OCI-LY7 (cell line): Measurements from ENCODE around the gene NINL. TPM values are rescaled to one million over a fixed set of nuclear protein-coding genes. Genes with fewer than 3 reads are reported as not detected.

Experiments
- BruUV-seq: library from RNA; stranded (reverse); fragments of 400-500 nt; replicated peaks from 2 replicates; lab custom pipeline; 2021; lab: Mats Ljungman, UMichigan
- CTCF ChIA-PET: fragments of 300-600 bp; sonication (Branson Sonifier 250); formaldehyde crosslinking; loops from one replicate; lab custom pipeline; 2022; ENCODE audit warnings: antibody characterized with exemption; ENCODE audit not compliant: unreplicated experiment; lab: Charles Lee
- POLR2A ChIA-PET: fragments of 300-600 bp; sonication (Branson Sonifier 250); formaldehyde crosslinking; loops from one replicate; lab custom pipeline; 2022; ENCODE audit warnings: antibody characterized with exemption; lab: Charles Lee
- DNase-seq: peaks from one replicate; pipeline ENCODE4 v3.0.0-alpha.2; 2015; ENCODE audit warnings: low spot score
- H2AFZ ChIP-seq: fragments of 200-600 bp; sonication (generic), shearing (Covaris generic); 2 replicates; pipeline ENCODE4 v1.6.1; 2014; ENCODE audit warnings: mild to moderate bottlenecking, antibody characterized with exemption, low read length, moderate library complexity
- H3K27ac ChIP-seq: fragments of 200-600 bp; sonication (generic); 2 replicates; pipeline ENCODE4 v1.5.1; 2014; ENCODE audit warnings: mixed run types, low read depth, mild to moderate bottlenecking, moderate library complexity, low read length, inconsistent platforms; ENCODE audit not compliant: poor library complexity, severe bottlenecking
- H3K36me3 ChIP-seq: fragments of 200-600 bp; sonication (generic); 2 replicates; pipeline ENCODE4 v1.6.1; 2014; ENCODE audit warnings: mild to moderate bottlenecking, antibody characterized with exemption, low read length, moderate library complexity, mixed read lengths; ENCODE audit not compliant: insufficient read depth
- H3K4me1 ChIP-seq: fragments of 200-600 bp; sonication (generic); 2 replicates; pipeline ENCODE4 v1.5.1; 2014; ENCODE audit warnings: mild to moderate bottlenecking, low read length; ENCODE audit not compliant: insufficient read depth, poor library complexity, severe bottlenecking
- H3K4me2 ChIP-seq: fragments of 200-600 bp; sonication (generic); 2 replicates; pipeline ENCODE4 v1.6.1; 2014; ENCODE audit warnings: mild to moderate bottlenecking, low read length
- H3K4me3 ChIP-seq: fragments of 200-600 bp; sonication (generic); 2 replicates; pipeline ENCODE4 v1.5.1; 2014; ENCODE audit warnings: mild to moderate bottlenecking, low read depth, low read length; ENCODE audit not compliant: poor library complexity, severe bottlenecking
- H3K79me2 ChIP-seq: fragments of 200-600 bp; sonication (generic); 2 replicates; pipeline ENCODE4 v1.6.1; 2016; ENCODE audit warnings: low read depth, mild to moderate bottlenecking, low read length, moderate library complexity, mixed read lengths; ENCODE audit not compliant: insufficient read depth
- H3K9me2 ChIP-seq: fragments of 200-600 bp; sonication (generic); 2 replicates; pipeline ENCODE4 v1.6.1; 2016; ENCODE audit warnings: mild to moderate bottlenecking, low read length, mixed read lengths; ENCODE audit not compliant: insufficient read depth
- H3K9me3 ChIP-seq: fragments of 200-600 bp; sonication (generic); 2 replicates; pipeline ENCODE4 v1.6.1; 2014; ENCODE audit warnings: mild to moderate bottlenecking, mixed run types, low read length, mixed read lengths
- H4K20me1 ChIP-seq: fragments of 200-600 bp; sonication (generic); 2 replicates; pipeline ENCODE4 v1.6.1; 2014; ENCODE audit warnings: mild to moderate bottlenecking, antibody characterized with exemption, low read length, moderate library complexity, mixed read lengths; ENCODE audit not compliant: insufficient read depth
- EZH2phosphoT487 ChIP-seq: fragments of 200-600 bp; sonication (generic); IDR thresholded peaks from 2 replicates; pipeline ENCODE4 v1.6.1; 2018; ENCODE audit warnings: low read depth, borderline replicate concordance, mild to moderate bottlenecking, mixed run types, antibody characterized with exemption, low read length, moderate library complexity, mixed read lengths
- intact Hi-C: fragments of 100-400 bp; cut with micrococcal nuclease; formaldehyde crosslinking; loops from one replicate; pipeline ENCODE4 v1.10.0; 2022; ENCODE audit not compliant: unreplicated experiment
- total RNA-seq, 2 experiments: library from RNA; depleted of rRNA in 1 of 2; stranded (reverse); fragments of >200 nt in 1 of 2; shearing (Covaris generic) in 1 of 2; gene quantifications; 2 replicates each; pipeline ENCODE4 v1.2.3, GENCODE V29; 2014 to 2022
- TF ChIP-seq, protein P1 (sequence below): fragments of 200-600 bp; sonication (generic); conservative IDR thresholded peaks from 2 replicates; pipeline ENCODE4 v1.5.1; 2014; ENCODE audit warnings: mild to moderate bottlenecking, antibody characterized with exemption, low read length, moderate library complexity, mixed read lengths

NINL gene
- total RNA-seq, 2 experiments from 2014 or later = 0.06 to 0.55 TPM

DNA sequence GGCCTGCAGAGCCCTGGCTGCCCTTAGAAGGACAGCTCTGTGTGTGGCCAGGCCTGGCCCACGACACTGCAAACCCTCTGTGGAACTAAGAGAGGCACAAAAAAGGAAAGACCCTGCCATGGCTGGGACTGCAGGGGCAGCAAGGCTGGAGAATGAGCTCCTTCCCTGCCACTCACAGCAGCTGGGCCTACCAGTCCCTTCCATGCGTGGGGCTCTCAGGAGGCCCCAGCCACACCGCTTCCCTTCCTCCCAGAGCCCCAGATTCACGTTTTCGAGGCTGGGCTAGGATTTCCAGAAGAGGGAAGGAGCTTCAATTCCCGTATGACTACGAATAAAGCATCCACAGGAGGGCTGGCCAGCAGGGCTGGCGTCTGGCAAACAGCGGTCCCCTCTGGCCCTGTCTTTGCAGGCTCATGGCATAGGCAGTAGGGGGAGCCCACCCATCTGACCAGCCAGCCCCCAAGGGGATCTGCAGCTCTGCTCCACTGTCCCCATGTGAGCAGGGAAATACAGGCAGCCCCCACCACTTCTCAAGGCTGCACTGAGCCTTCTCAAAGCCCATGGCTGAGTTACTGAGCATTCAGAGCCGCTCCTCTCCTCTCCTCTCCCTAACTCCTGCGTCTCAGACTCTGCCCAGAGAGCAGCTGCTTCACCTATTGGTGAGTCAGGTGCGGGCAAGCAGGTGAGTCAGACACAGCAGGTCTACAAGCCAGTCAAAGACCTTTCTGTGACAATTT lies 53.1 kb downstream of the NINL start:
- ChIA-PET POLR2A (interaction anchor here (0.6 kb wide), 1 partner anchor 93 kb away, joined by 3 read pairs; no protein-coding TSS in a partner anchor), CTCF (interaction anchor here (0.6 kb wide), 2 partner anchors 13 to 647 kb away, joined by 3 to 4 read pairs; no protein-coding TSS in a partner anchor)
- TF ChIP-seq EZH2phosphoT487 = no peak
- TF ChIP-seq, protein P1, sequence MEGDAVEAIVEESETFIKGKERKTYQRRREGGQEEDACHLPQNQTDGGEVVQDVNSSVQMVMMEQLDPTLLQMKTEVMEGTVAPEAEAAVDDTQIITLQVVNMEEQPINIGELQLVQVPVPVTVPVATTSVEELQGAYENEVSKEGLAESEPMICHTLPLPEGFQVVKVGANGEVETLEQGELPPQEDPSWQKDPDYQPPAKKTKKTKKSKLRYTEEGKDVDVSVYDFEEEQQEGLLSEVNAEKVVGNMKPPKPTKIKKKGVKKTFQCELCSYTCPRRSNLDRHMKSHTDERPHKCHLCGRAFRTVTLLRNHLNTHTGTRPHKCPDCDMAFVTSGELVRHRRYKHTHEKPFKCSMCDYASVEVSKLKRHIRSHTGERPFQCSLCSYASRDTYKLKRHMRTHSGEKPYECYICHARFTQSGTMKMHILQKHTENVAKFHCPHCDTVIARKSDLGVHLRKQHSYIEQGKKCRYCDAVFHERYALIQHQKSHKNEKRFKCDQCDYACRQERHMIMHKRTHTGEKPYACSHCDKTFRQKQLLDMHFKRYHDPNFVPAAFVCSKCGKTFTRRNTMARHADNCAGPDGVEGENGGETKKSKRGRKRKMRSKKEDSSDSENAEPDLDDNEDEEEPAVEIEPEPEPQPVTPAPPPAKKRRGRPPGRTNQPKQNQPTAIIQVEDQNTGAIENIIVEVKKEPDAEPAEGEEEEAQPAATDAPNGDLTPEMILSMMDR = no peak
- H2AFZ ChIP-seq = no peak overlapping the region
- H3K4me2 ChIP-seq = no peak overlapping the region
- H3K27ac ChIP-seq = no peak overlapping the region
- H3K4me1 ChIP-seq = no peaks in the 10 kb centered on the region
- H3K36me3 ChIP-seq = no peaks in the 10 kb centered on the region
- no peaks in the 10 kb centered on the region for H3K9me3 ChIP-seq
- intact Hi-C loops = no loop called here
- no peak for DNase-seq
- H3K4me3 ChIP-seq = no peak overlapping the region
- no TSS peak for BruUV-seq
- no peaks in the 10 kb centered on the region for H3K9me2 ChIP-seq
- H3K79me2 ChIP-seq = no peaks in the 10 kb centered on the region
- H4K20me1 ChIP-seq = no peaks in the 10 kb centered on the region

DNA sequence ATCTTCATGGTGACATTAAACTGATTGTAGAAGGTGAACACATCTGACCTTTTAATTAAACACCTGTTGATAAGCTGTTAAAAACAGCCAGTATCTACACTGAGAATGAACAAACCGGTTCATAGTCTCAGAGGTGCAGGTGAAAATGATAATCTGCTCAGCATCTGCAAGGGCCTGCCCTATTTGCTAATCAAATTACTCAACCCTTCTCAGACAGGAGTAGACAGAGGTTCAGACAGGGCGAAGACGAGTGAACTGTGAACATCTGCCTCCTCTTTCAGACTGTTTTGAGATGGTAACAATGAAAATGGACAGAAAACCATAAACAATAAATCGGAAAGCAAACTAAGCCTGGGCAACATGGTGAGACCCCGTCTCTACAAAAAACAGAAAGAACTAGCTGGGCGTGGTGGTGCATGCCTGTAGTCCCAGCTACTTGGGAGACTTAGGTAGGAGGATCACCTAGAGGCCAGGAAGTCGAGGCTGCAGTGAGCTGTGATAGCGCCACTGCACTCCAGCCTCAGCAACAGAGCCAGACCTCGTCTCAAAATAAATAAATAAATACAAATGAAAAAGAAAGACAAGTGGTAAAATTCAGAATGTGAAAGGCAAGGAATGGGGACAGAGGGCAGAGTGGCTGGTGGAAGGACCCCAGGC lies 55.9 kb downstream of the NINL start:
- Histone ChIP-seq H3K9me3 (no peaks in the 10 kb centered on the region), H2AFZ (no peak overlapping the region), H3K4me1 (no peaks in the 10 kb centered on the region), H4K20me1 (no peaks in the 10 kb centered on the region), H3K79me2 (no peaks in the 10 kb centered on the region), H3K36me3 (no peaks in the 10 kb centered on the region), H3K4me2 (no peak overlapping the region), H3K4me3 (no peak overlapping the region), H3K9me2 (no peaks in the 10 kb centered on the region), H3K27ac (no peak overlapping the region)
- TF ChIP-seq, protein P1 = no peak
- TF ChIP-seq EZH2phosphoT487 = no peak
- no peak for DNase-seq
- no TSS peak for BruUV-seq
- intact Hi-C loops = no loop called here
- POLR2A ChIA-PET = interaction anchor here (0.8 kb wide), 1 partner anchor 45 kb away, joined by 3 read pairs; no protein-coding TSS in a partner anchor
- CTCF ChIA-PET = no interaction called here
